IgD-negative memory B cell (primary cell): Measurements from ENCODE around the gene TBRG1. TPM values are rescaled to one million over a fixed set of nuclear protein-coding genes. Genes with fewer than 3 reads are reported as not detected.

Experiments used
- H3K27ac Mint-ChIP-seq, 3 donors: one replicate each; pipeline ENCODE4 v1.8.0; 2020 to 2022; ENCODE audit warnings: mild to moderate bottlenecking in 3 of 3, mixed read lengths in 3 of 3, moderate library complexity in 1 of 3
- H3K27me3 Mint-ChIP-seq: one replicate; pipeline ENCODE4 v1.8.0; 2021; ENCODE audit warnings: mixed read lengths
- H3K36me3 Mint-ChIP-seq: one replicate; pipeline ENCODE4 v1.8.0; 2020; ENCODE audit warnings: mild to moderate bottlenecking, mixed read lengths
- H3K4me1 Mint-ChIP-seq, 3 donors: one replicate each; pipeline ENCODE4 v1.8.0; 2020 to 2022; ENCODE audit warnings: mixed read lengths in 3 of 3, mild to moderate bottlenecking in 1 of 3
- H3K4me3 Mint-ChIP-seq, 4 donors: one replicate each; pipeline ENCODE4 v1.8.0; 2020 to 2022; ENCODE audit warnings: mild to moderate bottlenecking in 4 of 4, mixed read lengths in 4 of 4, moderate library complexity in 3 of 4
- H3K9me3 Mint-ChIP-seq, 3 donors: one replicate each; pipeline ENCODE4 v1.8.0; 2020 to 2021; ENCODE audit warnings: mixed read lengths in 3 of 3, mild to moderate bottlenecking in 1 of 3
- polyA plus RNA-seq: library from polyadenylated mRNA; unstranded; fragments of 300-500 nt; fragmentation: Illumina TruSeq; gene quantifications from one replicate; pipeline ENCODE4 v1.2.3, GENCODE V29; 2021

Gene TBRG1
- polyA plus RNA-seq, 1 donor from 2014 or later: 35.9 TPM

GRCh38 chr11:124663861-124664260, 41.2 kb downstream of the TBRG1 start:
- no peaks in the 10 kb centered on the region for H3K27me3 Mint-ChIP-seq
- no peaks in the 10 kb centered on the region for H3K4me1 Mint-ChIP-seq

DNA sequence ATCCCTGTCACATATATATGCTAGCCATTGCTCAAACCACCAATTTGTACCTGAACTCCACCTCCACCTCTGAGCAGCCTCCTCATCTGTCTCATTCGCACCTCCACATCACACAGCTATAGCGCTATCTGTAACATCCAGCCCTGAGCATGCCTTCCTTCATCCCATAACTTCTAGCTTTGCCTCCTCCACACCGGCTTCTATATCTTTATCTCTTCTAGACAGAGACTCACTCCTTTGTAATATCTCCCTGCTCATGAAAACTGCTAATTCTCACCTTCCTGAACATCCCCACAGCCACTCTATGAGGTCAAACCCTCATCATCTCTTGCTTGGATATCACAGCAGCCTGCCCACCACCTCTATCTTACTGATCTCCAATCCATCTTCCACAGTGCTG, 44.9 kb downstream of the TBRG1 start:
- Mint-ChIP-seq H3K4me3 (no peak overlapping the region), H3K36me3 (peaks cover 5% of the 10 kb centered on the region), H3K27me3 (no peaks in the 10 kb centered on the region), H3K9me3 (no peaks in the 10 kb centered on the region), H3K4me1 (peaks cover 0 to 7% (median 6%) of the 10 kb centered on the region in 3 donors), H3K27ac (no peak overlapping the region)

More at GRCh38 chr11:124663861-124664260, 41.2 kb downstream of the TBRG1 start:
- no peaks in the 10 kb centered on the region for H3K9me3 Mint-ChIP-seq
- H3K4me3 Mint-ChIP-seq: no peak overlapping the region
- H3K36me3 Mint-ChIP-seq: peaks cover 8% of the 10 kb centered on the region
- peak overlapping the region in 1 of 3 donors; percentile 20 for H3K27ac Mint-ChIP-seq

GRCh38 chr11:124669193-124669592, 46.5 kb downstream of the TBRG1 start:
- Mint-ChIP-seq H3K27ac (no peak overlapping the region), H3K4me1 (peaks cover 8 to 16% (median 14%) of the 10 kb centered on the region in 3 donors), H3K9me3 (no peaks in the 10 kb centered on the region), H3K27me3 (no peaks in the 10 kb centered on the region), H3K4me3 (no peak overlapping the region), H3K36me3 (peaks cover 5% of the 10 kb centered on the region)

GRCh38 chr11:124670732-124671131, 48.1 kb downstream of the TBRG1 start:
- Mint-ChIP-seq H3K36me3 (peaks cover 2% of the 10 kb centered on the region), H3K9me3 (no peaks in the 10 kb centered on the region), H3K27me3 (no peaks in the 10 kb centered on the region), H3K4me1 (peaks cover 10 to 18% (median 16%) of the 10 kb centered on the region in 3 donors), H3K4me3 (peak overlapping the region in 1 of 4 donors; percentile 57), H3K27ac (peak overlapping the region; percentile 24 to 99 (median 75))

- Mint-ChIP-seq H3K36me3 (peaks cover 2% of the 10 kb centered on the region), H3K9me3 (no peaks in the 10 kb centered on the region), H3K4me3 (peak overlapping the region; percentile 89 to 98 (median 93)), H3K27me3 (no peaks in the 10 kb centered on the region), H3K4me1 (peaks cover 10 to 18% (median 16%) of the 10 kb centered on the region in 3 donors), H3K27ac (peak overlapping the region; percentile 90 to 100 (median 99))
Measured at GRCh38 chr11:124672536-124673215, 50.0 kb downstream of the TBRG1 start.

DNA sequence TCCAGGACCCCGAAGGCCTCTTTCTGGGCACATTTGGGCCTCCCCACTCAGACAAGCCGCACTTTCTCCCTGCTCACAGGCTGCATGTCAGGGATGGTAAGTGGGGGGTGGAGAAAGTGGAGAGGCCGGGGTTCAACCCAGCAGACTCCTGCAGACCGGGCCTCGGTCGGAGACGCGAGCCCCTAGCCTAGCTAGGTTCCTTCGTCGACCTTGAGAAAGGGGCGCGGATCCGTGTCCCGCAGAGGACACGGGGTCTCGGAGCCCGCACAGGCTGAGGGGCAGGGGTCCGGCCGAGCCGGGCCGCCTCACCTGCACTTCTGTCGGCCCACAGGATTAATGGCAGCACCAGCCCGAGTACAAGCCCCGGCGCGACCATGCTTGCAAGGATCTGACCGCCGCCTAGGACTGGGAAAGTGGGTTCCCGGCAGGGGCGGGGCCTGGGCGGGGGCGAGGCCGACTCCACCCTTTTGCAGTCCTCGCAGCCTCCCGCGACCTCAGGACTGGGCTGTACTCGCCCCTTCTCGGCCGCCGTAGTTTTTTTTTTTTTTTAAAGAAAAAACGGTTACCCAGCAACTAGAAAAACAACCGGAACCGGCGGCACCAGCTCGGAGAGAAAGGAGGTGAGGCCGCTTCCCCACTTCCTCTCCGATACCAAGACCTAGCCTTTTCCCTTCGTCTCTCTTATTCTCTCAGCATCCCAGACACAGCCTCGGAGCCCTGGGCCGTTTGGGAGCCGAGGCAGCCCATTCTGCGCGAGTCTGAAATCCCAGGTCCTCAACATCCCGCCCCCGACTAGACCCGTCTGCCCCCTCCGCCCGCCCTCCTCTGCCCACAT, 50.9 kb downstream of the TBRG1 start, which contains the start of the genes SIAE and SPA17:
TSS of gene SIAE (minus strand) at position 407 of the 835 bp plus-strand sequence. CDS start at position 376, 31 bp downstream.
TSS of gene SPA17 (plus strand) at position 572 of the 835 bp plus-strand sequence. CDS start 1,361 bp downstream, outside the sequence.
- Mint-ChIP-seq H3K9me3 (no peaks in the 10 kb centered on the region), H3K4me1 (peaks cover 10 to 18% (median 16%) of the 10 kb centered on the region in 3 donors), H3K27ac (peak within 1 kb of the TSS; percentile 99 to 100 (median 99)), H3K27me3 (no peaks in the 10 kb centered on the region), H3K4me3 (peak within 1 kb of the TSS; percentile 89 to 98 (median 93)), H3K36me3 (peaks cover 2% of the 10 kb centered on the region)

DNA sequence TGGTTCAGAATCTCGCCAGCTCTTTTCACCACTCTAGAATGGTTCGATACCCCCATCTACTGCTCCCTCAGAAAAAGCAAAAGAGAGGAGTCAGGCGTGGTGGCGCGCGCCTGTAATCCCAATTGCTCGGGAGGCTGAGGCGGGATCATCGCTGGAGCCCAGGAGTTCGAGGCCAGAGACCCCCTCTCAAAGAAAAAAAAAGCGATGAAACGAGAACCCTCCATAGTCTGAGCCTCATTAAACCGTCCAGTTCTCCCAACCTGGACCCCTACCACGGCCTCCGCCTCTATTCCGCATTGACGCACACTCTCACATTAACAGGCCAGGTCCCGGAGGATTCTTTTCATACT, 51.5 kb downstream of the TBRG1 start:
- Mint-ChIP-seq H3K9me3 (no peaks in the 10 kb centered on the region), H3K27me3 (no peaks in the 10 kb centered on the region), H3K27ac (peak overlapping the region; percentile 99 to 100 (median 99))

GRCh38 chr11:124674571-124674970, 51.9 kb downstream of the TBRG1 start:
- Mint-ChIP-seq H3K4me1 (peaks cover 10 to 18% (median 16%) of the 10 kb centered on the region in 3 donors), H3K27ac (peak overlapping the region; percentile 99 to 100 (median 99)), H3K36me3 (peaks cover 2% of the 10 kb centered on the region), H3K9me3 (no peaks in the 10 kb centered on the region), H3K4me3 (peak overlapping the region; percentile 89 to 98 (median 93)), H3K27me3 (no peaks in the 10 kb centered on the region)

More for the DNA sequence above, 51.5 kb downstream of the TBRG1 start:
- Mint-ChIP-seq H3K4me1 (peaks cover 10 to 18% (median 16%) of the 10 kb centered on the region in 3 donors), H3K36me3 (peaks cover 2% of the 10 kb centered on the region), H3K4me3 (peak overlapping the region; percentile 89 to 98 (median 93))

DNA sequence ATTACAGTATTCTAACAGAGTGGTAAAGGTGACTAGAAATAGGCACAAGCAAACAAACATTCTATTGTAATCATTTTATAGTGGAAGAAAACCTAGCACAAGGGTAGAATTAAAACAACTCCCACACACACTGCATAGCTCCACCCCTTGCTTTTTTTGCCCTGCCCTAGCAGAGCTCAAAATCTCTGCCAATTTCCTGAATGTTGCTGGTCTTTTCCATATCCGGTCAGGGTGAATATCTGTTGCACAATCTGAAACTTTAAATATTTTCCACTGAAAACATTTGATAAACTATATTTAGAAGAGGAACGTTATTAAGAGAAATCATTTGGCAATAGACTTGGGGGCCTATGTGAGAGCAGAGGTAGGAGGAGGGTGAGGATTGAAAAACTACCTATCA, 53.7 kb downstream of the TBRG1 start:
- H3K27me3 Mint-ChIP-seq: no peaks in the 10 kb centered on the region
- H3K27ac Mint-ChIP-seq: peak overlapping the region in 1 of 3 donors; percentile 99
- H3K9me3 Mint-ChIP-seq: no peaks in the 10 kb centered on the region
- peaks cover 10 to 18% (median 12%) of the 10 kb centered on the region in 3 donors for H3K4me1 Mint-ChIP-seq
- H3K4me3 Mint-ChIP-seq: peak overlapping the region in 1 of 4 donors; percentile 60
- peaks cover 2% of the 10 kb centered on the region for H3K36me3 Mint-ChIP-seq

- Mint-ChIP-seq H3K9me3 (peaks cover 2 to 9% (median 9%) of the 10 kb centered on the region in 3 donors), H3K4me1 (peaks cover 3 to 7% (median 6%) of the 10 kb centered on the region in 3 donors), H3K4me3 (no peak overlapping the region), H3K36me3 (peaks cover 2% of the 10 kb centered on the region), H3K27me3 (no peaks in the 10 kb centered on the region), H3K27ac (no peak overlapping the region)
Measured at GRCh38 chr11:124678416-124678815, 55.8 kb downstream of the TBRG1 start.

DNA sequence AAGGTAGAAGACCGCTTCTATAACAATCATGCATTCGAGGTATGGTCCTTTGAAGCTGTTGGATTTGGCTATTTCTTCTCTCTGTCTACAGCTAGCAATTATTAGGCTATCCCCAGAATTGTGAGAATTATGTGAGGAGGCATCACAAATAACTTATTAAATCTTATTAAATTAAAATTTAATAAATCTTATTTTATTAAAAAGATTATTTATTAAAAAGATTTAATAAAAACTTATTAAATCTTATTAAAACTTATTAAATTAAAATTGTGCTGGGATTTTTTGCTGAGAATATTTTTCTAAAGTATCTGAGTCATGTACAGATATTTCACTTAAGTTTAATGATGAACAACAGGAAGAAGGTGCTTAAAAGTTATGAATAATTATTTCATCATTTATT, 58.8 kb downstream of the TBRG1 start:
- Mint-ChIP-seq H3K4me1 (no peaks in the 10 kb centered on the region), H3K36me3 (peaks cover 2% of the 10 kb centered on the region), H3K27me3 (no peaks in the 10 kb centered on the region), H3K9me3 (peaks cover 6 to 22% (median 17%) of the 10 kb centered on the region in 3 donors), H3K4me3 (no peak overlapping the region), H3K27ac (no peak overlapping the region)

DNA sequence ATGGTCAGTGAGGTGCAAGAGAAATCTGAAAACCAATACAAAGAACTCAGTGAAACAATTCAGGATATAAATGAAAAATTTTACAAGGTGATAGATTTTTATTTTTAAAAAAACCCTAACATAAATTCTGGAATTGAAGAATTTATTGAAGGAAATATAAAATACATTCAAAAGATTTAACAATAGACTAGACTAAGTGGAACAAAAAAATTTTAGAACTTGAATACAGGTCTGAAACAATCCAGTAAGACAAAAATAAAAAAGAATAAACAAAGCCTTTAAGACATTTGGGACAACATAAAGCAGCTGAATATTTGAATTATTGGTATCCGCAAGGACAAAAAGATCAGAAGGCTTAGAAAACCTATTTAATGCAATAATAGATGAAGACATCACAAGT, 59.8 kb downstream of the TBRG1 start:
- no peak overlapping the region for H3K4me3 Mint-ChIP-seq
- H3K4me1 Mint-ChIP-seq: no peaks in the 10 kb centered on the region
- H3K27ac Mint-ChIP-seq: no peak overlapping the region
- H3K36me3 Mint-ChIP-seq: peaks cover 2% of the 10 kb centered on the region
- H3K27me3 Mint-ChIP-seq: peaks cover 2% of the 10 kb centered on the region
- H3K9me3 Mint-ChIP-seq: peaks cover 11 to 30% (median 28%) of the 10 kb centered on the region in 3 donors
